GM18519 (cell line): ENCODE results near the gene CTNNA2.

Experiments
- ATAC-seq: cut with Tn5 transposase; IDR thresholded peaks from one replicate; pipeline ENCODE4 v1.9.1; 2021; ENCODE audit warnings: mild to moderate bottlenecking, moderate library complexity; ENCODE audit not compliant: unreplicated experiment, low FRiP score

The CTNNA2 gene

GRCh38 chr2:79909521-79909920, 396.7 kb downstream of the CTNNA2 start:
- ATAC-seq: no peak

- no peak for ATAC-seq
Measured at GRCh38 chr2:79910643-79911042, 397.8 kb downstream of the CTNNA2 start.

- ATAC-seq: no peak
Measured at GRCh38 chr2:79915455-79915854, 402.6 kb downstream of the CTNNA2 start.

GRCh38 chr2:79916285-79916684, 403.4 kb downstream of the CTNNA2 start:
- ATAC-seq: no peak

- no peak for ATAC-seq
Measured at GRCh38 chr2:79920512-79921076, 407.7 kb downstream of the CTNNA2 start.

- ATAC-seq: no peak
Measured at GRCh38 chr2:79929624-79930023, 416.8 kb downstream of the CTNNA2 start.

- no peak for ATAC-seq
Measured at GRCh38 chr2:79935046-79935732, 422.3 kb downstream of the CTNNA2 start.

- ATAC-seq: peak; percentile 58
Measured at GRCh38 chr2:79935771-79936657, 423.2 kb downstream of the CTNNA2 start.

- ATAC-seq: no peak
Measured at GRCh38 chr2:79936715-79937114, 423.9 kb downstream of the CTNNA2 start.

- ATAC-seq: no peak
Measured at GRCh38 chr2:79938648-79939047, 425.8 kb downstream of the CTNNA2 start.

- ATAC-seq: no peak
Measured at GRCh38 chr2:79940364-79940763, 427.5 kb downstream of the CTNNA2 start.

- ATAC-seq: no peak
Measured at GRCh38 chr2:79941179-79941578, 428.3 kb downstream of the CTNNA2 start.

GRCh38 chr2:79944205-79944604, 431.4 kb downstream of the CTNNA2 start:
- no peak for ATAC-seq

- ATAC-seq: no peak
Measured at GRCh38 chr2:79945653-79946445, 433.0 kb downstream of the CTNNA2 start.

- no peak for ATAC-seq
Measured at GRCh38 chr2:79947751-79948150, 434.9 kb downstream of the CTNNA2 start.

GRCh38 chr2:79950526-79950925, 437.7 kb downstream of the CTNNA2 start:
- ATAC-seq: no peak

- ATAC-seq: no peak
Measured at GRCh38 chr2:79952616-79953015, 439.8 kb downstream of the CTNNA2 start.

- ATAC-seq: no peak
Measured at GRCh38 chr2:79960035-79960434, 447.2 kb downstream of the CTNNA2 start.

- no peak for ATAC-seq
Measured at GRCh38 chr2:79960519-79960918, 447.7 kb downstream of the CTNNA2 start.

- no peak for ATAC-seq
Measured at GRCh38 chr2:79964966-79965365, 452.1 kb downstream of the CTNNA2 start.

- ATAC-seq: no peak
Measured at GRCh38 chr2:79966369-79966768, 453.5 kb downstream of the CTNNA2 start.
